Stimulated activated naive CD8-positive, alpha-beta T cell treated with anti-CD3 and anti-CD28 coated beads, Interleukin-15, Interleukin-2, amounts not matched to agents 100 U/mL and 50 U/mL, for 24 hours (primary cell): ENCODE data around the gene LRPPRC.

Experiments used
- ATAC-seq: fragments of 150-1000 bp; cut with Tn5 transposase; one replicate; pipeline ENCODE4 v1.10.0; 2021
- DNase-seq: peaks from one replicate; pipeline ENCODE4 v3.0.0; 2021

Gene LRPPRC

GRCh38 chr2:43854671-43855070, 141.1 kb downstream of the LRPPRC start:
- no peak for DNase-seq
- no peak for ATAC-seq

GRCh38 chr2:43853141-43854081, 142.4 kb downstream of the LRPPRC start:
- ATAC-seq (no peak), DNase-seq (no peak)

- ATAC-seq (no peak), DNase-seq (no peak)
Measured at GRCh38 chr2:43852196-43852730, 143.5 kb downstream of the LRPPRC start.

GRCh38 chr2:43851011-43851980, 144.5 kb downstream of the LRPPRC start:
- DNase-seq: no peak
- no peak for ATAC-seq

- DNase-seq (no peak), ATAC-seq (no peak)
Measured at GRCh38 chr2:43848214-43848613, 147.6 kb downstream of the LRPPRC start.

GRCh38 chr2:43846140-43846793, 149.5 kb downstream of the LRPPRC start:
- ATAC-seq (no peak), DNase-seq (no peak)

GRCh38 chr2:43845181-43845580, 150.6 kb downstream of the LRPPRC start:
- ATAC-seq (no peak), DNase-seq (no peak)

GRCh38 chr2:43842866-43843226, 152.9 kb downstream of the LRPPRC start:
- ATAC-seq (no peak), DNase-seq (no peak)

- ATAC-seq: no peak
- no peak for DNase-seq
Measured at GRCh38 chr2:43841949-43842865, 153.6 kb downstream of the LRPPRC start.

- ATAC-seq: no peak
Measured at GRCh38 chr2:43840965-43841364, 154.8 kb downstream of the LRPPRC start.

GRCh38 chr2:43839776-43840564, 155.8 kb downstream of the LRPPRC start:
- ATAC-seq (no peak), DNase-seq (no peak)

More at GRCh38 chr2:43840965-43841364, 154.8 kb downstream of the LRPPRC start:
- no peak for DNase-seq

GRCh38 chr2:43838560-43839267, 157.1 kb downstream of the LRPPRC start, which contains the start of the genes ABCG5 and ABCG8:
ABCG5 (minus strand) TSS chr2:43838839; CDS start chr2:43838679, 160 bp downstream.
ABCG8 (plus strand) TSS chr2:43838971; CDS start chr2:43839054, 83 bp downstream.
- no peak for ATAC-seq
- DNase-seq: no peak

GRCh38 chr2:43837831-43838559, 157.8 kb downstream of the LRPPRC start:
- DNase-seq (no peak), ATAC-seq (no peak)

- ATAC-seq: no peak
Measured at GRCh38 chr2:43837033-43837432, 158.8 kb downstream of the LRPPRC start.

More at GRCh38 chr2:43837033-43837432, 158.8 kb downstream of the LRPPRC start:
- DNase-seq: no peak
